GM12878 (cell line): Measurements from ENCODE around the gene C2orf92. TPM values are rescaled to one million over a fixed set of nuclear protein-coding genes. Genes with fewer than 3 reads are reported as not detected.

Experiments used
- ATAC-seq: fragments of 200-7000 bp; cut with Tn5 transposase; 3 replicates; pipeline ENCODE4 v1.9.1; 2020; ENCODE audit warnings: mild to moderate bottlenecking, moderate library complexity
- BruUV-seq: library from RNA; stranded (reverse); fragments of 400-500 nt; replicated peaks from 2 replicates; lab custom pipeline; 2021; lab: Mats Ljungman, UMichigan
- CTCF ChIA-PET: fragments of 300-600 bp; sonication (Branson Sonifier 250); formaldehyde crosslinking; extraction: SDS; loops from one replicate; lab custom pipeline; 2021; ENCODE audit warnings: inconsistent platforms; lab: Yijun Ruan, JAX
- POLR2A ChIA-PET: fragments of 350-600 bp; formaldehyde crosslinking; extraction: SDS; loops from one replicate; lab custom pipeline; 2021; ENCODE audit warnings: inconsistent platforms; lab: Charles Lee
- RAD21 ChIA-PET: fragments of 300-600 bp; sonication (Branson Sonifier 250); formaldehyde crosslinking; loops from one replicate; lab custom pipeline; 2023; ENCODE audit warnings: antibody characterized with exemption; ENCODE audit not compliant: unreplicated experiment; lab: Charles Lee
- SMC1A ChIA-PET: fragments of 300-600 bp; sonication (Branson Sonifier 250); formaldehyde crosslinking; loops from one replicate; lab custom pipeline; 2023; ENCODE audit not compliant: unreplicated experiment, uncharacterized antibody; lab: Charles Lee
- DNase-seq: peaks from one replicate; pipeline ENCODE4 v3.0.0-alpha.2; 2011; ENCODE audit warnings: low read depth, low spot score
- FAIRE-seq: peaks from 3 replicates; lab custom pipeline; 2011; peaks lifted over from hg19 to GRCh38; lab: Jason Lieb, UNC
- H2AFZ ChIP-seq: 2 replicates; pipeline ENCODE4 v1.6.0; 2011; ENCODE audit warnings: low read depth, low read length, control low read depth; ENCODE audit not compliant: control insufficient read depth
- H3K27ac ChIP-seq: 2 replicates; pipeline ENCODE4 v1.5.1; 2011; ENCODE audit warnings: control low read depth; ENCODE audit not compliant: control insufficient read depth, insufficient read depth
- H3K27me3 ChIP-seq, 2 experiments: replicated peaks in 1 of 2; 2 replicates each; pipeline versions ENCODE4 v1.6.0 to v1.6.1; 2011; ENCODE audit warnings: low read length in 1 of 2; ENCODE audit not compliant: control insufficient read depth in 2 of 2, insufficient read depth in 2 of 2
- H3K36me3 ChIP-seq, 2 experiments: 2 replicates each; pipeline ENCODE4 v1.5.1; 2011; ENCODE audit warnings: low read length in 1 of 2; ENCODE audit not compliant: control insufficient read depth in 2 of 2, insufficient read depth in 2 of 2
- H3K4me1 ChIP-seq: 2 replicates; pipeline ENCODE4 v1.6.1; 2011; ENCODE audit warnings: mild to moderate bottlenecking, low read length, moderate library complexity, mixed read lengths; ENCODE audit not compliant: control insufficient read depth, insufficient read depth
- H3K4me2 ChIP-seq: 2 replicates; pipeline ENCODE4 v1.6.0; 2011; ENCODE audit warnings: control low read depth; ENCODE audit not compliant: control insufficient read depth, insufficient read depth
- H3K4me3 ChIP-seq: fragments of 200-600 bp; sonication (generic); 2 replicates; pipeline ENCODE4 v1.5.1; 2016
- H3K79me2 ChIP-seq: 2 replicates; pipeline ENCODE4 v1.6.0; 2011; ENCODE audit warnings: low read length; ENCODE audit not compliant: control insufficient read depth, insufficient read depth
- H3K9ac ChIP-seq: 2 replicates; pipeline ENCODE4 v1.8.0; 2011; ENCODE audit warnings: low read length, control low read depth, mixed read lengths; ENCODE audit not compliant: control insufficient read depth, insufficient read depth
- H3K9me3 ChIP-seq: replicated peaks from 3 replicates; pipeline ENCODE4 v1.5.1; 2011; ENCODE audit warnings: mild to moderate bottlenecking, low read length; ENCODE audit not compliant: control insufficient read depth, insufficient read depth
- H4K20me1 ChIP-seq: 2 replicates; pipeline ENCODE4 v1.6.0; 2011; ENCODE audit not compliant: control insufficient read depth, insufficient read depth
- ATF3 ChIP-seq: IDR thresholded peaks from 2 replicates; pipeline ENCODE4 v1.6.1; 2011; ENCODE audit warnings: low read depth, mild to moderate bottlenecking, low read length, moderate library complexity, borderline replicate concordance; ENCODE audit errors: extremely low read depth
- BMI1 ChIP-seq: fragments of 450-650 bp; IDR thresholded peaks from 2 replicates; pipeline ENCODE4 v1.6.1; 2016; ENCODE audit warnings: mild to moderate bottlenecking, moderate library complexity, borderline replicate concordance
- CBX5 ChIP-seq: sonication (generic); IDR thresholded peaks from 2 replicates; pipeline ENCODE4 v1.6.1; 2016; ENCODE audit warnings: low read depth, moderate library complexity, mild to moderate bottlenecking, inconsistent platforms
- E2F8 ChIP-seq: fragments of 450-650 bp; IDR thresholded peaks from 2 replicates; pipeline ENCODE4 v1.6.1; 2018; ENCODE audit warnings: mild to moderate bottlenecking, low read depth, moderate library complexity; ENCODE audit not compliant: partially characterized antibody
- KLF5 ChIP-seq: fragments of 450-650 bp; IDR thresholded peaks from 2 replicates; pipeline ENCODE4 v1.6.1; 2014; ENCODE audit warnings: mild to moderate bottlenecking; ENCODE audit not compliant: partially characterized antibody
- NR2C1 ChIP-seq: fragments of 450-650 bp; IDR thresholded peaks from 2 replicates; pipeline ENCODE4 v1.6.1; 2017; ENCODE audit warnings: antibody characterized with exemption, mild to moderate bottlenecking, moderate library complexity
- NRF1 ChIP-seq: conservative IDR thresholded peaks from 2 replicates; pipeline ENCODE4 v1.6.1; 2011; ENCODE audit warnings: mild to moderate bottlenecking, low read depth, low read length, improper control_type of control experiment
- SPI1 ChIP-seq: IDR thresholded peaks from 2 replicates; pipeline ENCODE4 v1.6.1; 2011; ENCODE audit warnings: low read depth, mild to moderate bottlenecking, low read length, moderate library complexity, borderline replicate concordance; ENCODE audit not compliant: insufficient read depth
- WGBS: methylation state at CpG from one replicate; pipeline ENCODE4 v1.1.6; 2016; ENCODE audit warnings: low lambda C conversion rate; ENCODE audit not compliant: insufficient replicate concordance, insufficient coverage; ENCODE audit errors: missing lambda C conversion rate; 5-methylcytosine and 5-hydroxymethylcytosine counted together
- in situ Hi-C: fragments of 300-500 bp; cut with MboI; formaldehyde crosslinking; loops from 9 replicates; pipeline ENCODE4 v1.14.3; 2018; ENCODE audit warnings: mixed read lengths
- intact Hi-C: fragments of 100-400 bp; cut with micrococcal nuclease; formaldehyde crosslinking; loops from one replicate; pipeline ENCODE4 v1.14.2; 2022; ENCODE audit not compliant: unreplicated experiment
- polyA plus RNA-seq, 11 experiments: library from polyadenylated mRNA; depleted of rRNA in 4 of 11; unstranded in 6 of 11; stranded (reverse) in 5 of 11; fragments of >200 nt; fragmentation: Nextera tagmentation in 4 of 11; fragmentation: Illumina TruSeq in 1 of 11; extraction: Ambion mirVana in 4 of 11; extraction: Trizol in 1 of 11; gene quantifications; 1 replicate in 1 of 11; 2 replicates in 10 of 11; pipeline versions ENCODE4 v1.2.1 to v1.2.3, GENCODE V29; 2011 to 2016; ENCODE audit warnings: inconsistent platforms in 2 of 11, missing spikeins in 2 of 11, low read depth in 1 of 11
- total RNA-seq, 4 experiments: library from RNA; depleted of rRNA in 3 of 4; stranded (reverse); fragments of >200 nt in 3 of 4; fragmentation: Illumina TruSeq in 1 of 4; extraction: Trizol in 1 of 4; gene quantifications; 2 replicates each; pipeline versions ENCODE4 v1.2.1 to v1.2.3, GENCODE V29; 2013 to 2021
- TF ChIP-seq, protein P1 (sequence below): IDR thresholded peaks from 2 replicates; pipeline ENCODE4 v1.6.1; 2012; ENCODE audit warnings: low read depth, low read length, improper control_type of control experiment

C2orf92 gene
- total and polyA plus RNA-seq, 10 of the 15 experiments (the other 5 are each of a cell fraction or from before 2014, with no cell fraction given) = 0.40 to 10.1 (median 3.7) TPM

- SMC1A ChIA-PET = no interaction called here
These were observed 14.7 kb upstream of the C2orf92 start for GRCh38 chr2:97654791-97655190.

More at GRCh38 chr2:97654791-97655190, 14.7 kb upstream of the C2orf92 start:
- ATAC-seq = peak; percentile 17; the same call in 2 of the 3 replicates
- in situ Hi-C loops (no loop called here), intact Hi-C loops (no loop called here)
- H3K79me2 ChIP-seq = no peaks in the 10 kb centered on the region
- no peak overlapping the region for H3K4me3 ChIP-seq
- BruUV-seq = no TSS peak
- ChIA-PET POLR2A (no interaction called here), CTCF (interaction anchor here (1.1 to 2.3 kb wide), 5 partner anchors 9 to 64 kb away, joined by 4 to 7 read pairs (median 4); partner anchors contain the start of genes ACTR1B and COX5B), RAD21 (no interaction called here)
- no peak for FAIRE-seq
- no peak overlapping the region for H3K4me2 ChIP-seq
- no peaks in the 10 kb centered on the region; the same call in 2 of the 3 replicates for H3K9me3 ChIP-seq
- DNase-seq = no peak
- H2AFZ ChIP-seq = no peak overlapping the region
- no peaks in the 10 kb centered on the region for H4K20me1 ChIP-seq
- no peak overlapping the region for H3K27ac ChIP-seq
- no peak overlapping the region for H3K9ac ChIP-seq
- WGBS = 68% methylated on average over 2 of the region's 2 CpGs
- H3K4me1 ChIP-seq = no peaks in the 10 kb centered on the region
- H3K27me3 ChIP-seq = no peaks in the 10 kb centered on the region
- peaks cover 6% of the 10 kb centered on the region in 2 experiments; a peak in 3 of 4 replicates for H3K36me3 ChIP-seq
- TF ChIP-seq SPI1 = no peak
- TF ChIP-seq E2F8 = no peak
- TF ChIP-seq ATF3 = no peak
- TF ChIP-seq CBX5 = no peak
- no peak for TF ChIP-seq KLF5
- TF ChIP-seq, protein P1, sequence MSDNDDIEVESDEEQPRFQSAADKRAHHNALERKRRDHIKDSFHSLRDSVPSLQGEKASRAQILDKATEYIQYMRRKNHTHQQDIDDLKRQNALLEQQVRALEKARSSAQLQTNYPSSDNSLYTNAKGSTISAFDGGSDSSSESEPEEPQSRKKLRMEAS = no peak
- TF ChIP-seq BMI1 = no peak
- no peak for TF ChIP-seq NR2C1
- no peak for TF ChIP-seq NRF1
